HG03457 (cell line): ENCODE results near the gene MYO15A.

ENCODE experiments used
- ATAC-seq: cut with Tn5 transposase; IDR thresholded peaks from one replicate; pipeline ENCODE4 v1.9.1; 2021; ENCODE audit warnings: moderate number of reproducible peaks; ENCODE audit not compliant: unreplicated experiment

MYO15A gene

DNA sequence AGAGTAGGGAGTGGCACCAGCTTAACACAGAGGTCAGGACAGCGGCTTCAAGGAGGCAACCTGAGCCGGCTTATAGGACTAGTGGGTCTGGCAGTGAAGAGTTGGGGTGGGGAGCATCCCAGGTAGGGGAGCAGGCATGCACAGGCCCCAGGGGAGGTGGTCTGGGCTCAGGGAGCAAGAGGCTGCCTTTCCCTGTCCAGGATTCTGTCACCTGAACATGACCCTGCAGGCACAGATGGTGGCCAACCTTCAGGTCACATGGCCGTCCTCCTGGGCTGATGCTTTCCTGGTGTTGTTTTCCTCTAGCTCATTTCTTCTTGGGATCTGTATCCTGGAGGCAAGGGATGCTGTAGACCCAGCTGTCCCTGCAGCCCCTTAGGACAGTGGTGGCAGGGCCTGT is 3.5 kb upstream of the MYO15A start:
- ATAC-seq: no peak

DNA sequence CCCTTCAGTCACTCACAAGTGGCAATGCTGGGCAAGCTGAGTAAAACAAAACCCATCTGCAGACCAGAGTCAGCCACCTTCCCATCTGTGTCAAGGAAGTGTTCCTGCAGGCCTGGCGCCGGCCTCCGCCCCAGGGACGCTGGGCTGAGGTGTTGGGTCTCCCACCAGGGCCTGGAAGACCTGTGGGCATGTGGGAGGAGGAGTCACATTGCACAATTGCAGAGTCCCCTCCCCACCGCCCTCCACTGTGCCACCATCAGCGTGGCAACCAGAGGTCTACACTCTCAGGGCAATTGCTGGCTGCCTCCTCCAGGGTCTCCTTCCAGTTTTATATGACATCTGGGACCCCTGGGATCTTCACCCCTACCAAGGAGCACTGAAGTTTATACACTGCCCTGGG is 3.0 kb upstream of the MYO15A start:
- no peak for ATAC-seq

DNA sequence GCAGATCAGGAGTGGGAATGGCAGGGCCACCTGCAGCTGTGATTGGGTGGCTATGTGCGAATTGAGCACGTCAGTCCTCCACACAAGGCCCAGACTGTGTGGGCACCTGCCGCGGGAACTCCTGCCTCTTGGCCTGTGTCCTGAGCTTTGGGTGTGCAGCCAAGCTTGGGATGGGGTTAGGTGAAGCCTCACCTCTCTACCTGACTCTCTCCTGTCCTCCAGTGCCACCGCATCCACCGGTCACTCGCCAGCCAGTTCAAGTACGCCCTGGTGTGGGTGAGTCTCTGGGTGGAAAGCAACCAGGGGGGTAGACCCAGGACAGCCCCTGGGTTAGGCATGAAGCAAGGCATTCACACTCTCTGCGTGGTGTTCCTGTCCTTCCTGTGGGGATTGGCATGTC is 2.3 kb upstream of the MYO15A start:
- ATAC-seq: no peak

DNA sequence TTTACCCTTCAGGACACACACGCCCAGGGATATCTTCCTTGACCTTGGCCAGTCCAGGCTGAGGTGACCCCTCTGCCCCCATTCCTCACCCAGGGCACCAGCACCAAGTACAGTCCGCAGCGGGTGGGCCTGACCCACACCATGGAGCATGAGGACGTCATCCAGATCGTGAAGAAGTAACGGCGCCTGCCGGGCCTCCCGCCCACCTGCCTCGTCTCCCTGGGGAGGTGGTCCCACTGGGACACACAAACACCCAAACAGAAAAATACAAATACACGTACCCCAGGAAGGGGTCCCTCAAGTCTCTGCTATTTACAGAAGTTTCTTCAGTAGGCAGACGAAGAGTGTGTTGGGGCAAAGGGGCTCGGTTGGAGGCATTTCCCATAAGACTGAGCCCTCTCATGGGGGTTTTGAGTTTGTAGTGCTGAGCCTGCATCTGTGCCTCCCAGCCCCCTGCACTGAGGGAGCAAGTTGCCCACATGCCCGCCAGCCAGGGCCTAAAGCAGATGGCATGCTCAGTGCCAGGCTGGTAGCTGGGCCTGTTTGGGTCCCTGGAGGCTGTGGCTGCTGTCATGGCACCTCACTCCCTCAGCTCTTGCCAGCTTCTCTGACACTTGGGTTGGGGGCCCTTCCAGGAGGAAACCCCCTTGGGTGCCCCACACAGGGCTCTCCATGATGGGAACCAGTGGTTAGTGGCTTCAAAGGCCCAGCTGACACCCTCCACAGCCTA is 1.3 kb upstream of the MYO15A start:
- no peak for ATAC-seq

DNA sequence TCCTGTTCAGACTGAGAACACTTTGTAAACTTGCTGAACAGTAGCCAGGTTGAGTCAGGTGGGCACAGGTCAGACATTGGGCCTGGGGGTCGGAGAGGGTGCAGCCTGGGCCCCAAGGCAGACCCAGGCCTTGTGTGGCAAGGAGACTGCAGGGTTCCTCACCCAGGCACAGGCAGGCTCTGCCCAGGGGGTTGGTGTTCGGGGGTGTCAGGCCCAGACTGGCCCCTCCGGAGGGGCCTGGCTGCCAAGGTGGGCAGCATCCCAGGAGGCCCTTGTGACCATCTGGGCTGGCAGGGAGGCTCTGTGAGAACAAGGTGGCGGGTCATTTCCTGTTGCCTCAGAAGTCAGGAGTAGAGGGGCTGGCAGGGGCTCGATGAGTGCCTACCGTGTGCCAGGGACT is 585 bp upstream of the MYO15A start:
- no peak for ATAC-seq

DNA sequence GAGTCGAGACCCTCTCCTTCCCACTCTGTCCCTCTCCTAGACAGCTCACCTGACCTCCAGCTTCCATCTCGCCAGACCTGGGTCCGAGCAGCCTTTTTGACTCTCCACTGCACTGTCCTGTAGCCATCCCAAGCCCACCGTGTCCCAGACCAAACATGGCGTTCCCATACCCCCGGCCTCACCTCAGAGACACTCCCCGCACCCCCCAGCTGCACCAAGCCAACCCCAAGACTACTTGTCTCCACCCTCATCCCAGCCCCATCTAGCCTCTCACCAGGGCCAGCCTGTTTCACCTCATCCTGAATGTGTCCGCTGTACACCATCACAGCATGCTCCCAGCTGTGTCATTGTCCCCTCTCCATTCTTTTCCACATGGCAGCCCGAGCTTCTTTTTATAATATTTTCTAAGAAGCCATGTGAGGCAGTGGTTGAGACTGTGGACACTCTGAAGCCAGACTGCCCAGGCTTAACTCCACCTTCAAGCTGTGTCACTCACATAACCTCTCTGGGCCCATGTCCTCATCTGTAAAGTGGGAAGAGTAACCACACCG is 1.5 kb downstream of the MYO15A start:
- no peak for ATAC-seq

DNA sequence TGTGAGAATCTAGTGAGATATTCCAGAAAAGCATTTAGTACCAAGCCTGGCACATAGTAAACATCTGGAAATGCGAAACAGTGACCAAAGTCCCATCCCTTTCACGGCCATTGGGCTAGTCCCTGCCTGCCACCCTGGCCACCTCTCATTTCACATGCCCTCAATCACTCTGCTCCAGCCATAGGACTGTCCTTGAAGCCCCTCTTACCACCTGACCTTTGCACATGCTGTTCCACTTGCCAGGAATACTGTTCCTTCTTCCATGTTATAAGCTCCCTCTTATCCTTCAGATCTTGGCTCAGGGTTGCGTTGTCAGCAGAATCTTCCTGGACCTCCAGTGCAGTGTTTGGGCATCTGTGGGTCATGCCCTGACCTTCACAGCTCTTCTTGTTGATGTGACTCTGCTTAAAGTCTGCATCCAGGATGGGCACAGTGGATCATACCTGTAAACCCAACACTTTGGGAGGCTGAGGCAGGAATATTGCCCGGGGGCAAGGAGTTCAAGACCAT is 2.1 kb downstream of the MYO15A start:
- ATAC-seq: no peak

DNA sequence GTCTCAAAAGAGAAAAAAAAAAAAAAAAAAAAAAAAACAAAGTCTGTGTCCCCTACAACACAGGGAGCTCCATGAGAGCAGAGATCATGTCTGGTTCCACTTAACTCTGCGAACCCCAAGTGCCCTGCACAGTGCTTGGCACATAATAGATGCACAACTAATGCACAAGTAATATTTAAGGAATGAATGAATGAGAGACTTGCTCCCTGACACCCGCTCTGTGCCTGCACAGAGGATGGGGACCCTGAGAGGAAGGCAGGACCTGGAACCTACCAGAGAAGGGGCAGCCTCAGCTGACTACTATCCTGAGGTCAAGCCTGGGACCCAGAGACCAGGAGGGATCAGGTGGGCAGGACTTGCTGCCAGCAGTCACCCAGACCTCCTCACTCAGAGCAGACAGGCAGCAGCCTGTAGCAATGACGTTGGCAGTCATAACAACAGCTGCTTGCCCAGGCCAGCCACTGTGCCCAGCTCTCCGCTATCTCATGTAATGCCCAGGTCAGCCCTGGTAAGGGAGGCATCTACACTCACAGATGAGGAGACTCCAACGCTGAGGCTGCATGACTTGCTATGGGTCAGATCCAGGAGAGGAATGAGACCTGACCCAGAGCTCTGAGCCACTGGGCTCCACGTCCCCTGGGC is 2.9 kb downstream of the MYO15A start:
- no peak for ATAC-seq

DNA sequence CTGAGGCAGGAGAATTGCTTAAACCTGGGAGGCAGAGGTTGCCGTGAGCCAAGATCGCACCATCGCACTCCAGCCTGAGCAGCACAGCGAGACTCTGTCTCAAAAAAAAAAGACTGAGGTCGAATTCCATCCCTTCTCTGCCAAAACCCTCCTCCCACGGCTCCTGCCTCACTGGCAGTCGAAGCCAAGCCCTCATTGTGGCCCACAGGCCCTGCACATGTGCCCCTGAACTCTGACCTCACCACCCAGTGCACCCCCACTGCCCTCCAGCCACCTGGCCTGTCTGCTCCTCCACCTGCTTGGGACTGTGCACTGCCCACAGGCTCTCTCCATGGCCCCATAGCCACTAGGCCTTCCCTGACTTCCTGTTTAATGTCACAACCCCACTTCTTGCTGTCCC is 7.0 kb downstream of the MYO15A start:
- no peak for ATAC-seq

DNA sequence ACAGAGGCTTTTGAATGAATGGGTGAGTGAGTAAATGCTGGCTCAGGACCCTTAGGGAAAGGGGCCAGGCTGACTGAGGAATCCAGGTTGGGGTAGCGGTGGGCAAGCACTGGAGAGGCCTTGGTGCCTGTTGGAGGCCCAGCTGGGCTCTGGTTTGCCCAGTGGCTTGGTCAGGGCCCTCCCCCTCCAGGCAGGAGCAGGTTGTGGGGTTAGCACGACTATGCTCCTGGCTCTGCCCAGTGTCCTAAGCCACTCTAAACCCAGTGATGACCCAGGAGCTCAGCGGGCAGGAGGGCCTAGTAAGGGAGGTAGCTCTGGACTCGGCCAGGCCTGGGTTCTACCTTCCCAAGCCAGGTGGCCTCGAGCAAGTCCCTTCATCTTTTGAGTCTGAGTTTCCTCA is 7.5 kb downstream of the MYO15A start:
- no peak for ATAC-seq

DNA sequence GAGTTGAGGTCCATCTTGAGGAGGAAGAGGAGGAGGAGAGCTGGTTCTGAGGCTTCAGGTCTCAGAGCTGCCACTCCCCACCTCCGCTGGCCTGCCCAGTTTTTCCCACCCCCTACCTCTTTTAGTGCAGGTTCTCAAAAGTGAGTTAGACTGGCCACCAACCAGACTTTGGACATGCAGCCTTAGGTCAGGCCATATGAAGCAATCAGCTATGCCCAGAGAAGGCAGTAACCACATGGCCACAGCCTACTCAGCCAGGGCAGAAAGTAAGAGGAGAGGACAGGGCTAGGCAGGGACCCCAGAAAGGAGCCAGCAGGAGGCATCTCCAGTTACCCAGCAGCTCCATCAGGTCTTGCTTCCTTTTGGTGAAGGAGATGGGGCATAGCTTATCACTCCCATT is 9.0 kb downstream of the MYO15A start:
- ATAC-seq: no peak

DNA sequence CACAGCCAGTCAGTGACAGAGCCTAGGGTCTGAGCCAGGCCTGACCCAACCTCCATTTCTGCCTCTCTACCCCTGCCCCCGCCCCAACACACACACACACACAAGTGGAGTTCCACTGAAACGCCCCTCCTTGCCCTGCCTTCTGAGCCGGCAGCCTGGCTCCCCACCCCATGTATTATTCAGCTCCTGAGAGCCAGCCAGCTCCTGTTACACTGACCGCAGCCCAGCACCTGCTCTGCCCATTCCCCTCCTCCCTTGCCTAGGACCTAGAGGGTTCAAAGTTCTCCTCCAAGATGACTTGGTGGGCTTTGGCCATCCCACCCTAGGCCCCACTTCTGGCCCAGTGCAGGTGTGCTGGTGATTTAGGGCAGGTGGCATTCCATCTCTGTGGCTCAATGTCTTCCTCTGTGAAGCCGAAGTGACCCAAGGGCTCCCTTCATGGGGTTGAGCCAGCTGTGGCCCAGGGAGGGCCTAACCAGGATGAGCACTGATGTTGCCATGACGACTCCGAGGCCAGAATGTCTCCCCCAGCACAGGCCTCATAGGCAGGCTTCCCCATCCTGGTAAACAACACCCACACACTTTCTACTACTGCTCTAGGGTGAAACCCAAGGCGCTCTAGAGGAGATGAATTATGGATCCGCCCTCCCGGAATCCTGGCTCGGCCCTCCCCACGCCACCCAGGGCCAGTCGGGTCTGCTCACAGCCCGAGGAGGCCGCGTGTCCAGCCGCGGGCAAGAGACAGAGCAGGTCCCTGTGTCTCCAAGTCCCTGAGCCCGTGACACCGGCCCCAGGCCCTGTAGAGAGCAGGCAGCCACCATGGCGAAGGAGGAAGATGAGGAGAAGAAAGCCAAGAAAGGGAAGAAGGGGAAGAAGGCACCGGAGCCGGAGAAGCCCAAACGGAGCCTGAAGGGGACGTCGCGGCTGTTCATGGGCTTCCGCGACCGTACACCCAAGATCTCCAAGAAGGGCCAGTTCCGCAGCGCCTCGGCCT is 9.7 kb downstream of the MYO15A start:
- no peak for ATAC-seq

DNA sequence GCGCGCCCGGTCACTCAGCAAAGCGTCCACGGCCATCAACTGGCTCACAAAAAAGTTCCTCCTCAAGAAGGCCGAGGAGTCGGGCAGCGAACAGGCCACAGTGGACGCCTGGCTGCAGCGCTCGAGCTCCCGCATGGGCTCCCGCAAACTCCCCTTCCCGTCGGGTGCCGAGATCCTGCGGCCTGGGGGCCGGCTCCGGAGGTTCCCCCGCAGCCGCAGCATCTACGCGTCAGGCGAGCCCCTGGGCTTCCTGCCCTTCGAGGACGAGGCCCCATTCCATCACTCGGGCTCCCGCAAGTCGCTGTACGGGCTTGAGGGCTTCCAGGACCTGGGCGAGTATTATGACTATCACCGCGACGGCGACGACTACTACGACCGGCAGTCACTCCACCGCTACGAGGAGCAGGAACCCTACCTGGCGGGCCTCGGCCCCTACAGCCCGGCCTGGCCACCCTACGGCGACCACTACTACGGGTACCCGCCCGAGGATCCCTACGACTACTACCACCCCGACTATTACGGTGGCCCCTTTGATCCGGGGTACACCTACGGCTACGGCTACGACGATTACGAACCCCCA is 10.7 kb downstream of the MYO15A start:
- no peak for ATAC-seq

DNA sequence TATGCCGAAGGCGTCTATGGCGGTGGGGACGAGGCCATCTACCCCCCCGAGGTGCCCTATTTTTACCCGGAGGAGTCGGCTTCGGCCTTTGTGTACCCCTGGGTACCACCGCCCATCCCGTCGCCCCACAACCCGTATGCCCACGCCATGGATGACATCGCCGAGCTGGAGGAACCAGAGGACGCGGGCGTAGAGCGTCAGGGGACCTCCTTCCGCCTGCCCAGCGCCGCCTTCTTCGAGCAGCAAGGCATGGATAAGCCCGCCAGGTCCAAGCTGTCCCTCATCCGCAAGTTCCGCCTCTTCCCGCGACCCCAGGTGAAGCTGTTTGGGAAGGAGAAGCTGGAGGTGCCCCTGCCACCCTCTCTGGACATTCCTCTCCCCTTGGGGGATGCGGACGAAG is 11.4 kb downstream of the MYO15A start:
- ATAC-seq: no peak

DNA sequence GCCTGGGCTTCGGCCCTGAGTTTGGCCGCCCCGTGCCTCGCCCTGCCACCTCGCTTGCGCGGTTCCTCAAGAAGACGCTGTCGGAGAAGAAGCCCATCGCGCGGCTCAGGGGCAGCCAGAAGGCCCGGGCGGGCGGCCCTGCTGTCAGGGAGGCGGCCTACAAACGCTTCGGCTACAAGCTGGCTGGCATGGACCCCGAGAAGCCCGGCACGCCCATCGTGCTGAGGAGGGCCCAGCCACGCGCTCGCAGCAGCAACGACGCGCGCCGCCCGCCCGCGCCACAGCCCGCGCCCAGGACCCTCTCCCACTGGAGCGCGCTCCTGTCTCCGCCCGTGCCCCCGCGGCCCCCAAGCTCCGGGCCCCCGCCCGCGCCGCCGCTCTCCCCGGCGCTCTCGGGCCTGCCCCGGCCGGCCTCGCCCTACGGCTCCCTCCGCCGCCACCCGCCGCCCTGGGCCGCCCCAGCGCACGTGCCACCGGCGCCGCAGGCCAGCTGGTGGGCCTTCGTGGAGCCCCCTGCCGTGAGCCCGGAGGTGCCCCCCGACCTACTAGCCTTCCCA is 12.0 kb downstream of the MYO15A start:
- ATAC-seq: no peak

DNA sequence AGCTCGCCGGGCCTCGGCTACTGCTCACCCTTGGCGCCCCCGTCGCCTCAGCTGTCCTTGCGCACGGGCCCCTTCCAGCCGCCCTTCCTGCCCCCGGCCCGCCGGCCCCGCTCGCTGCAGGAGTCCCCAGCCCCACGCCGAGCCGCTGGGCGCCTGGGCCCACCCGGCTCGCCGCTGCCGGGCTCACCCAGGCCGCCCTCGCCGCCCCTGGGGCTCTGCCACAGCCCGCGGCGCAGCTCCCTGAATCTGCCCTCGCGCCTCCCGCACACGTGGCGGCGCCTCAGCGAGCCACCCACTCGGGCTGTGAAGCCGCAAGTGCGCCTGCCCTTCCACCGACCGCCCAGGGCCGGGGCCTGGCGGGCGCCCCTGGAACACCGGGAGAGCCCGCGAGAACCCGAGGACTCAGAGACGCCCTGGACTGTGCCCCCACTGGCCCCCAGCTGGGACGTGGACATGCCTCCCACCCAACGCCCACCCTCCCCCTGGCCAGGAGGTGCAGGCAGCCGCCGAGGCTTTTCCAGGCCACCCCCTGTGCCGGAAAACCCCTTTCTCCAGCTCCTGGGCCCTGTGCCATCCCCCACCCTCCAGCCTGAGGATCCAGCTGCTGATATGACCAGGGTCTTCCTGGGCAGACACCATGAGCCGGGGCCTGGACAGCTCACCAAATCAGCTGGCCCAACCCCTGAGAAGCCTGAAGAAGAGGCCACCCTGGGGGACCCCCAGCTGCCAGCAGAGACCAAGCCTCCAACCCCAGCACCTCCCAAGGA is 12.8 kb downstream of the MYO15A start:
- no peak for ATAC-seq

DNA sequence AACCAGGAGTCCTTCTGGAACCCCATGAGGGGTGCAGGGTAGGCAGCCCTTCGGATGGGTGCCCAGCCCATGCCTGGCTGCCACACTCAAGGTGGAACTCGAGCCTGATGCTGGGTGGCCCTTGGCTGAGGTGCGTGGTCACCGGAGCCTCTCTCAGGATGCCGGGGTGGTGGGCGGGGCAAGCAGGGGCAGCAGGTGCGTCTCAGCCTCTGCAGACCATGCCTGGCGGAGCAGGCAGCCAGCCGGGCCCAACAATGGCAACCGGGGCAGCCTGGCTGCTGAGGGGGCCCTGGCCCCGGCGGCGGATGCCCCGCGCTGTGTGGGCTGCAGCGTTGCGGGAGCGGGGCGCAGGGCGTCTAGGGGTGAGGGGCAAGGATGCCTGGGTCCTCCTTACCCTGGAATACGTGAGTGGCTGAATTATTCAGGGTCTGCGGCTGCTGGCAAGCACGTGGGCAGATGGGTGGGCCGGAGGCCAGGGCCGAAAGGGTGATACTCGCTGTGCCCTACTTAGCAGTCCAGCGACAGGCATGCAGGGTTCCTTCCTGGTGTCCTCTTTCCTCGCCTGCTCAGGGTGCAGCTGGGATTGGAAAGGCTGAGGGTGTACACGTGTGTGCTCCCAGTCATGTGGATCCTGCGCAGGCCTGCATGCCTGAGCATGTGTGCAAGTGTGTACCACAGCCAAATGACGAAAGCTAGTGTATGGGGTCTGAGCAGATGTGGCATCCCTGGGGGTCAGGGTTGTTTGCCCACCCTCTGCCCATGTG is 14.6 kb downstream of the MYO15A start:
- ATAC-seq: no peak

DNA sequence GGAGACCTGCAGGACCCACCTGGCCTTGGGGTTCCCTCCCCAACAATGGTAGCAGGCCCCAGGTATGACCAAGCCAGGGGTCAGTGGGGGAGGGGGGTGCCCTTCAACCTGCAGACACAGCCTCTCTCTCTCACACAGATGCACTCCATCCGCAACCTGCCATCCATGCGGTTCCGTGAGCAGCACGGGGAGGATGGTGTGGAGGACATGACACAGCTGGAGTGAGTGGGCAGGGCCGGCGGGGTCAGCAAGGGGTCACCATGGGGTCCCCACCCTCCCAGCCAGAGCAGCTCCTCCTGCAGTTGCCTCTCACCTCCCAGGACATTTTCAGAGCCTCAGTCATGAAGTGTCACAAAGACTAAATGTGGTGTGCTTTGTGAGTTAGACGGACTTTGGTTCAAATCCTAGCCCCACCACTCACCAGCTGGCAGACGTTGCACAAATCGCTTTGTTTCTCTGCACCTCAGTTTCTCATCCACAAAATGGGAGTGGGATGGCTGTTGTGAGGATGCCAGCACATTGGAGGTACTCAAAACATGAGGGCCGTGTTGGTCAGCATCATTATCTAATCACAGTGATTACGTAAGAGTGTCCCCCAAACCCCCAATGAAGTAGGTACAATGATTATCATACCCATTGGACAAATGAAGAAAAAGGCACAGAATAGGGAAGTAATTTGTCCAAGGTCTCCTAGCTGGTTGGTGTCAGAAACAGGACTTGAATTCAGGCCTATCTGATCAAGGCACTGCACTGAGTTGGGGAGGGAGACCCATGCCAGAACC is 16.0 kb downstream of the MYO15A start:
- ATAC-seq: no peak
